Astrocyte of the hippocampus (primary cell): ENCODE results near the gene CC2D2A.
A peak's percentile ranks its signal among the peaks of the same experiment; 100 is the strongest.

Experiments used
- DNase-seq: peaks from one replicate; pipeline ENCODE4 v3.0.0; 2011; ENCODE audit warnings: low read depth, low spot score

The CC2D2A gene

DNA sequence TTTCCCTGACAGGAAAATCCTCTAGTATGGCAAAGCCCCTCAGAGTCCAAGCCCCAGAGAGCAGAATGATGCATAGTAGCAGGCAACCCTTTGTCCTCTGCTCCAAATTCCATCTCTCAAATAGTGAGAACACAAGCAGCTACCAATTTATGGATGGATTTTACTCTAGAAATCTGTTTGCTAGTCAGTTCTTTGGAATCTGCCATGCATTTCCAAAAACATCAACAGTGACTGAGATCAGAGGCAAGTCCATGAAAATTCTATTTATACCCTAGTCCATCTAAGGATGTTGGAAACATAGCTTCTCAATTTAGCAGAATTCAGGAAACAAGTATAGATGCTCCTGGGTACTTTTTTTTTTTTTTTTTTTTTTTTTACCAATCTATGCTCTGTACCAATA lies 10.0 kb upstream of the CC2D2A start:
- no peak for DNase-seq

DNA sequence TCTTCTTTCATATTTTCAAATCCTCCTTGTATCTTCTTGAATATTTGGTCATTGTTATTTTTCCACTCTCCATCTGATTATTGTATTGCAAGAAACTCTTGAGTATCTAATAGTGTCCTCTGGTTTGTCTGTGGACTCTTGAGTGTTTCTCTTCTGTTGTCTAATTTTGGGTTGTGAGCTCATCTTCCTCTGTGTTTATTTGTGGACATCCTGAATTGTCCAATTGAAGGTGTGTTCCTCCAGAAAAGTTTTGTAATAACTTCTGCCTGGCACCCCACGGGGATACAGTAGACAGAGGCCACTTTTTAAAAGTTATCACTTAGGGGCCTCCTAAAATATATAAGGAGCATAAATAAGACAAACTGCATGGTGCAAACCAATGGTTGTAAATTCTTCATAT lies 3.1 kb upstream of the CC2D2A start:
- DNase-seq, result no peak

DNA sequence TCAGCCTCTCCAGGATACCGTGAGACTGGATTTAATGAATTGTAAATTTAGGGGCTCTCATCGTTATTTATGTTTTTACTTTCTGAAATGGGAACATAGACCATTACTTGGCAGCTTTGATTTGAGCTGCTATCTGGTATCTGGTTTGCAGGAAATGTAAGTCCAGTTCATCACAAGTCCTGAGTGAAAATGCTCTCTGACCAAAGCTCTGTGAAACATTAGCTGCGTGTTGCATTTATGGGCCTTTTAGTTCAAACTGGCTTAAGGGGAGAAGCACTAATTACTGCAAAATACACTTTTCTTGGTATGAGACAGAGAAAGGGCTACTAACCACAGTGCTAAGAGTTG lies 420 bp downstream of the CC2D2A start:
- peak; percentile 24 for DNase-seq

DNA sequence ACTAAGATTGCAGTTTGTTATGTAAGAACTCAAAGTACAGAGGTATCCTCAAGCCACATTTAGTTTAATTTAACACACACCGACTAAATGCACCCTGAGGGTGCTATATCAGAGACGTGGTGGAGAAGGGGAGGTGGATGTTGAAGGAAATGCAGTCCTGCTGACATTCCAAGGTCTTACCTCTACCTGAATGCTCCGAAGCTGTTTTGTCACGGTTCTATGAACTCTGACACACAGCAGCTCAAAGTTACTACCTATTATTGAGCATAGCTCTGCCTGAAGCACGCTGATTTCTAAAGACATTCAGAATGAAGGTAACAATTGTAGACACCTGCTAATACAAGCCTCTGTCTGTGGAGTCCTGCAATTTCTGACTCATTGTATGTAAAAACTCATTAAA lies 6.7 kb downstream of the CC2D2A start:
- no peak for DNase-seq

DNA sequence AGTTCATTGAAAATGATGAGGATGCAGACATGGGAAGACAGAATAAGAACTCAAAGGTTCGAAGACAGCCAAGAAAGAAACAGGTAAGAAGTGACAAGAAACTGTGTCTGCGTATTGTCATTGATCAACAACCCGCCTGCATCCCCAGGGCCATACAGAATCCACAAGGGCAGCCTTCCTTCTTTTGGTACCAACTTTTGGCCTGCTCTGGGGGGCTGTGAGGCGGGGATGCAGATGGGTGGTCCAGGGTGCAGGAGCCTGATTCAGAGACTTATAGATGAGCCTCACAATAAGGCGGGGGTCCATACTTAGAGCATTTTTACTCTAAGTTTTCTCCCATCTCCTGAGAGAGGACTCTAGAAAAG lies 9.0 kb downstream of the CC2D2A start:
- DNase-seq, result no peak

DNA sequence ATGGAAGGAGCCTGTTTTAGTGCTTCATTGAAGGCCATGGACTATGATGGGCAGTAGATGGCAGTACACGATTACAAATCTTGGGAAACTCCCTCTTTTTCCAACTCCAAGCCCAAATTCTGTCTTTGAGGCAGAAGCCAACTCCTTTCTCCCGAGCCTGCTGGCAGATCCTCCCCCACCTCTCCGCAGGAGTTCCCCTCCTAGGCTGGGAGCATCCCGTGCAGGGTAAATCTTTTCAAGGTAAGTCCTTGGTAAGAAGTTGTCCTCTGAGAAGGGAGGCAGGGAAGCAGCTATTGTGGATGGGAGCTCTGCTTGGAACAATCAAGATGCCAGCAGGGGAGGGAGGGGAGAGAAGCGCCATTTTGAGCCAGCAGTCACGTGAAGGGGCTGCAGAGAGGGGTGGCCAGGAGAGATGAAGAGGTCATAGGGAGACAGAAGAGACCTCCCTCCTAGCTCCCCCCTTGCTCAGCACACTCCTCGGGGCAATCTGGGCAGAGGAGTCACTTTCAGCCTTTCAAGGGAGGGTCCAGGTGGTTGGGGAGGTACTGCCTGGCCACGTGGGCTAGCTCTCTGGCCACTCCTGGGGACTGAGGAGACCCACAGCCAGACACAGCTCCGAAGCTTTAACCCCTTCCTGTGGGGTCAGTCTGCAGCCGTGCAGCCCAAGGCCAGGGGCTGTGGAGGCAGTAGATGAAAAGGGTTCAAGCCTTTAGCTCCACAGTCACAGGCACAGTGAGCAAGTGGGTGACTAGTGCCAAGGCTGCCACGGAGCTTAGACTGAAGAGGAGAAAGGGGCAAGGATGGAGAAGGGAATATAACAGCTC lies 9.6 kb downstream of the CC2D2A start:
- DNase-seq, result peak; percentile 92

DNA sequence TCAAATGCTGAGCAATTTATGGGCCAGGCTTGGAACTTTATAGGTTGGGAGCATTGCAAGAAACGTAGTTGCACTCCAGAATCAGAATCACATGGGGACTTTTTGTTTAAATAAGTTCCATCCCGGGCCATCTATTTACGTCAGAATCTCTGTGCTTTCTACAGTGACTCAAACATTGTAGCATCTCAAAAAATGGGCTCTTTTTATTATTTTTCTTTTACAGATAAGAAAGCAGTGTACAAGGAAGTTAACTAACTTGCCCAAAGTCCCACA lies 10.2 kb downstream of the CC2D2A start:
- no peak for DNase-seq

DNA sequence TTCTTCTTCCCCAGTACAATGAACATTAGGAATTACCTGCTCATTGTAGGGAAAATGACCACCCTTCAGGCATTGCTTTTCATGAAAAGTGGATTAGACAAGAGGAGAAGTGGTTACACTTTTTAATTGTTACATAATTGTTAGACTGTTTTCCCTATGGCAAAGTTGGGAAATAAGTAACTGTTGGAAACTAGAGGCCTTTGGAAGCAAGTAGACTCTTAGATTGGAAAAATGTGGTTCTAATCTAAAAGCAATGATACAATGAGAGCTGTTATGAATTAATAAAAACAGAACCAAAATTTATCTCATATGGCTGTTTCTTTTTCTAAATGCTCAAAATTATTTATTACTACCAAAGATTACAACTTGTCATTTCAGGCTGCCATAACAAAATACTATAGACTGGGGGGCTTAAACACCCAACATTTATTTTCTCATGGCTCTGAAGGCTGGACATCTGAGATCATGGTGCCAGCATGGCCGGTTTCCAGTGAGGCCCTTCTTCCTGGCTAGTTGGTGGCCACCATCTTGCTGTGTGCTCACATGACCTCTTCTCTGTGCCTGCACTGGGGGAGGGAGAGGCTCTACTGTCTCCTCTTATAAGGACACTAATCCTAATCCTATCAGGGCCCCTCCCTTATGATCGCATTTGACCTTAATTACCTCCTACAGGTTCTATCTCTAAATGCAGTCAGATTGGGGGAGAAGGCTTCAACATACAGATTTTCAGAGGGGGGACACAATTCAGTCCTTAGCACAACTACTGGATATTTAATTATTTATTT lies 12.5 kb downstream of the CC2D2A start:
- DNase-seq, result no peak

DNA sequence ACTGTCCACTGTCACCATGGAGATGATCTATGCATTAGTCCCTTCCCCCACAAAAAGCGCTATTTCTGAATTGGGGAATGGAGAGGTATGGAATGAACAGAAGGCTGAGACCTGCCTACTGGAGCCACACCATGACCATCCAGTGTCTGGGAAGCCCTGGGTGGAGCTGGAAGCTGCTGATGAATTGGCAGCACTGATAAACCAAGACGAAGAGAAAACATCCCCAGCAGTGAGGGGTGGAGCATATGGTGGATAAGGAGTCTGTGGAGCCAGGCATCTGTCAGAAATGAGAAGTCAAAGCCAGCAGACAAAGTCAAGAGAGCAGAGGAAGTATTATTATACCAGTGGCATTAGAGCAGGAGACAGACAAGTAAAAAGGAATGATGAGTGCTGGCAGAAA lies 13.2 kb downstream of the CC2D2A start:
- no peak for DNase-seq

DNA sequence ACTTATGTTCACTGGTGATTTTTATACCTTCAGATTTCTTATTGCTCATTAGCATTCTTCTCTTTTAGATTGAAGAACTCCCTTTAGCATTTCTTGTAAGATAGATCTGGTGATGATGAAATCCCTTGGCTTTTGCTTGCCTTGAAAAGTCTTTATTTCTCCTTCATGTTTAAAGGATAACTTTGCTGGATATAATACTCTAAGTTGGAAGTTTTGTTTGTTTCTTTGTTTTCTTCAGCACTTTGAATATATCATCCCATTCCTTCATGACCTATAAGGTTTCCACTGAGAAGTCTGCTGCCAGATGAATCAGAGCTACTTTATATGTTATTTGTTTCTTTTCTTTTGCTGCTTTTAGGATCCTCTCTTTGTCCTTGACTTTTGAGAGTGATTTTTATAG lies 18.5 kb downstream of the CC2D2A start:
- DNase-seq, result no peak

DNA sequence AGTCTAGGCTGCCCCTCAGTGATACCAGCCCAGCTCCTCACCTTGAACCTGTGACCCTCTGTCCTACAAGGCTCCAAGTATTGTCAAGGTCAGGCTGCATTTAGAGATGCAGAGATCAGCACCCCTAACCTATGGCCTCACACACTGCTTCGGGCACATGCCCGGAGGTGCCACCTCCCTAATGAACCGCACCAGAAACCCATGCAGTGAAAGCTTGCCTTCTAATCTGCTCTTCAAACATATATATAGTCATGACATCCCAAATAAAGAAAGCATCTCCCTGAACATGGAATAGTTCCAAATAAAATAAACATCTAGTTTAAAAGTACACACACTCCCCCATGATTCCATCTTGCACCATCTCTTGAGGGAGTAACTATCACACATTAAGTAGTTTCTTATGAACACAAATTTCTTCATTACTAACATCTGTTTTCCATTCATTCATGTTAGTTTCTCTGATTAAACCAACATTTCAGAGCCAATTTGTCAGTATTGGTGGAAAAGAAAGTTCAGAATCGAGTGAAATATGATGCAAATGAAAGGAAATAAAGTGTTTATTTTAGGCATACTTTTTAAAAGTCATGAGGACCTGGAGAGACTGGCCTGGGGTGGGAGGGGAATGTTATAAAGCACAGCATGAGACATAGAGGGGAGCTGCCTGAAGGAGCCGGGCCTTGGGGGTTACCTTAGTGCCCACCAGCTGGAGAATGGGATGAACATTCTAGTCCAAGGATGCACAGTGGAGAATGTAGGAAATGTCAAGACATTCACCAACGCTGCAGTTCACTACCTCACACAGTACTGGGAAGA lies 19.2 kb downstream of the CC2D2A start:
- no peak for DNase-seq

DNA sequence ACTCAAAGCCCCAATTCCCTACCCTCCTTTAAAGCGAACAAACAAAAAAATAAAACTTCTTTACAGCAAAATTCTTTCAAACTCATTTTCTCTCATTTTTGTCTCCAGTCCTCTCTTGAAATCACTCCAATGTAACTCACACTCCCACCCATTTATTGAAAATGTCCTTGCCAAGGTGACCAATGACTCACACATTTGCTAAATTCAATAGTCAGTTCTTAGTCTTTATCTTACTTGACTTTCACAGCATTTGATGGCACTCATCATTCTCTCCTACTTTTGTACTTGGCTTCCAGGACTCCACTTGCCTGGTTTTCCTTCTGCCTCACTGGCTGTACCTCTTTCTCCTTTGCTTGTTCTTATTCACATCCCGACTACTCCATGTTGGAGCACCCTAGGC lies 19.9 kb downstream of the CC2D2A start:
- DNase-seq, result no peak

DNA sequence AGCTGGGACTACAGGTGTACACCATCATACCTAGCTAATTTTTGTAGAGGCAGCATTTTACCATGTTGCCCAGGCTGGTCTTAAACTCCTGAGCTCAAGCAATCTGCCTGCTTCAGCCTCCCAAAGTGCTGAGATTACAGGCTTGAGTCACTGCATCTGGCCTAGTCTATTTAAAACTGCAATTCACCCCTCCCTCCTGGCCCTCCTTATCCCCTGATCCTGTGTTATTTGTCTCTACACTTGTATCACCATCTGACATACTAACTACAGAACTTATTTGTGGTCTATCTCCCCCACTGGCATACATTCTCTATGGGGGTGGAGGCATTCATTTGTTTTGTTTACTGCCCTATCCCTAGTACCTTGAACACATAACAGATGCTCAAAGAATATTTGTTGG lies 23.7 kb downstream of the CC2D2A start:
- no peak for DNase-seq

DNA sequence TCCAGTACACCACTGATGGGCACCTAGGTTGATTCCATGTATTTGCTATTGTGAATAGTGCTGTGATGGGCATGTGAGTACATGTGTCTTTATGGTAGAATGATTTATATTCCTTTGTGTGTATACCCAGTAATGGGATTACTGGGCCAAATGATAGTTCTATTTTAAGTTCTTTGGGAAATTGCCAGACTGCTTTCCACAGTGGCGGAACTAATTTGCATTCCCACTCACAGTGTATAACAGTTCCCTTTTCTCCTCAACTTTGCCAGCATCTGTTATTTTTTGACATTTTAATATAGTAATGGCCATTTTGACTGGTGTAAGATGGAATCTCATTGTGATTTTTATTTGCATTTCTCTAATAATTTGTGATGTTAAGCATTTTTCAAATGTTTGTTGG lies 25.9 kb downstream of the CC2D2A start:
- DNase-seq, result peak; percentile 45

DNA sequence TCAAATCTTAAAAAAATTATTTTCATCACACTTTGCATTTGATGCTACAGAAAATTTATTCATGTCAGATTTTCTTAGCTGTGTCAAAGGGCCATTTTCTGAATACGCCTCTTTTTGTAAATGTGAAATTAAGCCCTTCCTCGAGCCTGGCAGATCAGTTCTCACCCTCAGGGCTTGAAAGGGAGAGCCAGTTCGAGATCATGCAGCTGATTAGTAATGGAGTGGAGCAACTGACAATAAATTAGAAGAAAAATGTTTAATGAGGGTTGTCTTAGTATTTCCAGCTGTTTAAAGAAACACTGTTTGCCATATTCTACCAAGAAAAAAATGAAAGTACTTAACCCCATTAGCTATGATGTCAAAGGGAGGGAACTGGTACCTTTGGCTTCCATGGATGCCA lies 28.7 kb downstream of the CC2D2A start:
- DNase-seq, result no peak

DNA sequence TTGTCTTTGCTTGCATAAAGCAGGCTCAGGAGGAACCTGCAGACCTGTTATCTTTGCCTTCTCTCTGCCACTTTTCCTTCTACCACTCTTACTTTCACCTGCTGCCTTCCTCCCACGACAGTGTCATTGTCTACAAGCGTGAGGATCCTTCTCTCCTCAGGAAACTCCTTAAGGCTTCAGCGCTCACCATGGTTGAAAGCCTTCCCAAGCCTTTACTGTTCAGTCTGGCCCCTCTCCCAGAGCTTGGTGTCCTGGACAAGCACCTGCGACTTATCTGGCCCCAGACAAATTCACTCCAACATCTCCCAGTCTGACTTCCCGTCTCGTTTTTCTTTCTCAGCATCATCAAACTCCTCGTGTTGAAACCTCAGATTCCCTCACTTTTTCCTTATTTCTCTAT lies 31.0 kb downstream of the CC2D2A start:
- no peak for DNase-seq

DNA sequence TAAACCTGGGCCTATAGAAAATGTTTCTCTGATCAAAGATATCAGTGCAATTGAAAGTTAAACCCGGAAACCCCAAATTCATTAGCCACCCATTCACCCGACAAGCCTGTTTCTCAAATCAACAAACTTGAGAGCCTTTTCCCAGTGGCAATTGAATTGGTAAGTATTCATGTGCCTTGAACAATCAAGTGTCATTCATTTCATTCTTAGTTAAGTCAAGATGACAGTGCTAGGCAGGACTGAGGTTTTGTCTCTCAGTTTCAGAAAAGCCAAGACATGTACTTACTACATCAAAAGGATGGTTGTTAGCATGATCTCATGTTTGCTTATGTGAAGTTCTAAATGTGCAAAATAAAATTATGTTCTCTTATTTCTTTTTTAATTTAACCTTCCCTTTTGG lies 32.3 kb downstream of the CC2D2A start:
- no peak for DNase-seq

DNA sequence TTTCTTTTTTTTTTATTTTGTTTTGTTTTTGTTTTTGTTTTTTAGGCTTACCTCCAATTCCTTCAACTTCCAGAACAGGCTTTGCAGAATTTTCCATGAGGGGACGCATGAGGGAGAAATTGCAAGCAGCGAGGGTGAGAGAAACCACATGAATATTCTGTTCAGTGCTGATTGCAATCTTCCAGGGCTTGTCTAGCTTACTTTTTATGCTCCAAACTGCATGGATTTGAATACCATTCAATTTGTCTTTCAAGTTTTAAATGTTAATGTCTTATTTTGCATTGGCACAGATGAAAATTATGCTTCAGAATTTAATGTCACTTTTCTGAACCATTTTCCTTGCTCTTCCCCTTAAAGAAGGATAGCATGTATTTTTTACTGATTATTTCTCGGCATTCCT lies 32.7 kb downstream of the CC2D2A start:
- no peak for DNase-seq

DNA sequence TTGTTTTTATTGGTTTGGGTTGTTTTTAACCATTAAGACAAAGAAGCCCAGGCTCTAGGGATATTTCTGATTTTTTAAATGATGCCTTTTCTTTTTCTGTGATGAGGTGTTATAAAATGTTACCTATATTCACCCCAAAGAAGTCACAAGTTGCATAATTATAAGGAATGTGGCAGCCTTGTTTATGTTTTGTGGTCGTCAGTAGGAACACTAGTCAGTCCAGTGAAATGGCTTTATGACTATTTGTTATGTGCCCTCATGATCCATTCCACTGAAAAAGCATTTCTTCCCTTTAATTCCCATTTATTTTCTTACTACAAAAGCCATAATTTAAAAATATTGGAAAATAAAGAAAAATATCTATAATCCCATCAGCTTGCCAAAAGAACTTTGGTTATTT lies 34.4 kb downstream of the CC2D2A start:
- DNase-seq, result peak; percentile 43

DNA sequence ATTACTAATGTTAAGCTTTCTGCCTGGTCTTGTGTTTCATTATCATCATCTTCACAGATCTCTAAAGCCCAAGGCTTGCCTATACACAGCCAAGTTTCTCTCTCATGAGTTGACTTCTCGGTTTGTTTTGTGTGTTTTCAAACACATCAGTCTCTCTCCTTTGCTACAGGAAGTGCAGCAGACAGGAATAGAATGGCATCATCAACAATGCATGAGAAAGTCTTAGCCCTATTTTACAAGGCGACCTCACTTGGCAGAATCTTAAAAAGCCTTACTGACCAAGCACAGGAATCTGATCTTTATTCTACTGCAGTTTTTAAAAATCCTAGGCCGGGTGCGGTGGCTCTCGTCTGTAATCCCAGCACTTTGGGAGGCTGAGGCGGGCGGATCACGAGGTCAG lies 36.8 kb downstream of the CC2D2A start:
- peak; percentile 84 for DNase-seq

DNA sequence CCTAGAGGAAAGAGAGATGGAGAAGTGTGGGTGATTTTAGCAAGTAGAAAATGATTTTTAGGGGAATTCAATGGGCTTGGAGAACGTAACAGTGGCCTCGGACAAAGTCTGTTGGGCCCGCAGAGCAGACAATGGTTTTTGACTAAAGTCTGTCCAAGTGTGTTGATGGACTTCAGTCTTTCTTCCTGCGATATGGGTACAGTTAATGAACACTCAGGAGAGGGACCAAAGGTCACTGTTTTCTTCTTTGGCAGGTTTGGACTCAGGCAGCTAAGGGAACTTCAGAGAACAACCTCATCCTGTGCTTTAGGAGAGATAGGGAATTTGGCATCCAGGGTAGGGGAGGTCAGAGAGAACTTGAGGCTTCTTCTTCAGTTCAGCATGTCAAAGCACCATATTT lies 38.0 kb downstream of the CC2D2A start:
- no peak for DNase-seq

DNA sequence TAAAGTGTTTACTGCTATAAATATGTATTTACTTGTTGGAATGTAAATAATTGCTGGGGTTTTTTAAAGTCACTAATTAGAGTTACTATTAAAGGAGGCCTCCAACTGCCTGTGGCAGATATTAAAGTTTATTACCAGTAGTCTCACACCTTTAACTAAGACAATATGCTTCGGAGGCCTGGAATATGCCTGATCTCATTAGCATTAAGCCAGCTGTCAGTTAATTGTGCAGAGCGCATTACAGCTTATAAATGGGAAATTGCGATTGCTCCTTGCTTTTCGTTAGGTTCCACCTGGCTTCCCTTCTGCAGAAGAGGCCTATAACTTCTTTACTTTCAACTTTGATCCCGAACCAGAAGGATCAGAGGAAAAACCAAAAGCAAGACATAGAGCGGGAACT lies 41.3 kb downstream of the CC2D2A start:
- no peak for DNase-seq

DNA sequence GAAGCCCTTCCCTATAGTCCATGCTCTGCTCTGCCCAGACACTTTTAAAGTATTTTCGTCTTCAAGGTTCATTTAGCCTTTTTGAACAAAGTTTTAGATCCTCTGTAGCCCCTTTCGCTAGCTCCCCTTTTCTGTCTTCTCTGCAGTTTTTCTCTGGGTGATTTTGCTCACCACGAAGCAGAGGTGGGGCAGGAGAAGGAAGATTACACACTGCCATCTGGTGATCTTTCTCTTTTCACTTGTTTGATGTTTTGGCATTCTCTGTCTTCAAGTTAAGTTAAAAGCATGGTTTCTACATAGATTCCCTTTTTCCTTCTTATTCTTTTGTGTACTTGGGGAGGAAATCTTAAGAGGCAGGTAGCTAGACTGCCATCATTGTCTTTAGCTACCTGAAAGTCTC lies 43.9 kb downstream of the CC2D2A start:
- DNase-seq, result no peak
